ENCODE results near the gene ACAD11. TPM values are rescaled to one million over a fixed set of nuclear protein-coding genes. Genes with fewer than 3 reads are reported as not detected.
"Not testable (repeated sequence)": the region's sequence is repeated elsewhere in the genome, so short reads cannot be mapped to it uniquely, and the experiment has no call there.

The ACAD11 gene
- total RNA-seq, 1 experiment from 2014 or later, result 7.2 TPM

DNA sequence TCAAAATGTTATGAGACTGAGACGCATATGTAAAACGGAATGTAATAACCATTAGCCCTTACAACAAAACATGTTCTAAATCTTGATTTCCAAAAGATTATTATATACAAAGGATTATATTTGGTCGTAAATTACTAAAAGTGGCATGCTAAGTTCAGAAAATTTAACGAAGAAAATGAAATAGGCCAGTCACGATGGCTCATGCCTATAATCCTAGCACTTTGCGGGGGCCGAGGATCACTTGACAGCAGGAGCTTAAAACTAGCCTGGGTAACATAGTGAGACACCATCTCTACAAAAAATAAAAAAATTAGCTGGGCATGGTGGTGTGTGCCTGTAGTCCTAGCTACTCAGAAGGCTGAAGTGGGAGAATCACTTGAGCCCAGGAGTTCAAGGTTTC lies 29.0 kb downstream of the ACAD11 start:
- H3K4me3 ChIP-seq (ENCODE audit: insufficient read depth, low read depth, low read length), result no peak overlapping the region
- H3K27me3 ChIP-seq (ENCODE audit: control insufficient read depth, insufficient read depth, low read length), result no peaks in the 10 kb centered on the region; the same call in 1 of the 2 replicates
- peaks cover 2% of the 10 kb centered on the region for H3K36me3 ChIP-seq (replicated peaks; ENCODE audit: control insufficient read depth, insufficient read depth, low read length)
- no peak for DNase-seq

DNA sequence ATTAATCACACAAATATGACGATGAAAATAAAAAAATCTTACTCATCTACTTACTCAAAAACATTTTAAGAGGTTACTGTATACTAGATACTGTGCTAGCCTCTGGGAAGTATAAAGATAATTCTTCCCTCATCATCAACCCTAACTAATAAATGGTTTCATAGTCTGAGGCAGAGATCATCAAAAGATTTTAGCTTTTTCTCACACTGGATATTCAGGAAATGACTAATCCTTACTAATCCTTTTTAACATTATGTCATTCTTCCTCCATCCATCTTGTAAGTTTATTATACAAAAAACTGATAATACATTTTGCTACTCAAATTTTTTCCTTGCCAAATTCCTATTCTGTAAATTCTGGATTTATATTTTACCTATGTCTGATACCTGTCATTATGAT lies 29.7 kb downstream of the ACAD11 start:
- no peak for DNase-seq
- Histone ChIP-seq H3K27me3 (ENCODE audit: control insufficient read depth, insufficient read depth, low read length) (no peaks in the 10 kb centered on the region; the same call in 1 of the 2 replicates), H3K4me3 (ENCODE audit: insufficient read depth, low read depth, low read length) (no peak overlapping the region), H3K36me3 (replicated peaks; ENCODE audit: control insufficient read depth, insufficient read depth, low read length) (peaks cover 2% of the 10 kb centered on the region)

DNA sequence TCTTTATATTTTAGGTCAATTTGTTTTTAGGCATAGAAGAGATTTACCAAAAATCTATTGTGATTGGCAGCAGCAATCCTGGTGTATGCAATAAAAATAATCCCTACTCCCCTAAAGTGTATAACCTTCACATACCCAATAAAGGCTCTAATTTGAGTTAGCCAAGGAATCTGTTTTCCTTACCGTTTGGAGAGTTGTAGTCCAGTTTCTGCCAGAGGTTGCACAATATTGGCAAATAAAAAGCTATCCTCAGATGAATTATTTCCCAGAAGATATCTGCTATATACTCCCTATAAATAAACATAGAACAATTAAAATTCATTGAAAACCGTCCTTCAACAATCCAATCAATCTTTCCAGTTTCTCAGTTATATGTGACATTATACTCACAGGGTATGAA lies 31.5 kb downstream of the ACAD11 start:
- Histone ChIP-seq H3K27me3 (ENCODE audit: control insufficient read depth, insufficient read depth, low read length) (no peaks in the 10 kb centered on the region; the same call in 1 of the 2 replicates), H3K36me3 (replicated peaks; ENCODE audit: control insufficient read depth, insufficient read depth, low read length) (peaks cover 2% of the 10 kb centered on the region), H3K4me3 (ENCODE audit: insufficient read depth, low read depth, low read length) (no peak overlapping the region)
- no peak for DNase-seq

DNA sequence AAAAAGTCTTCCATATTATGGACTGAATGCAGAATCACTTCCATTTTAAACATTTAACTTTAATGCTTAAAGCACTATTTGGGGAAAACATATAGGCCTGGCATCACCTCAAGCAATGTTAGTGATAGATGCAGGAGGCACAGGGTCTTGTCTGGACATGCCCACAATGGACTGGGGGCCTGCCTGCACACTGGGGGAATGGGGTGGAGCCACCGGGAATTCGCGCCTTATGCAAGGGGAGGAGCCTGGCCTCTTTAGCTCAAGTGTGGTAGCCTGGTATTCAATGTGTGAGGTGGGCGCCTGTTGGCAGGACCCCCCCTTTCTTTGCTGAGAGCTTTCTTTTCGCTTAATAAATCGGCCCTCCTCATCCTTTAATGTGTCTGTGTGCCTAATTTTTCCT lies 32.7 kb downstream of the ACAD11 start:
- Histone ChIP-seq H3K36me3 (replicated peaks; ENCODE audit: control insufficient read depth, insufficient read depth, low read length) (peaks cover 2% of the 10 kb centered on the region), H3K27me3 (ENCODE audit: control insufficient read depth, insufficient read depth, low read length) (no peaks in the 10 kb centered on the region; the same call in 1 of the 2 replicates), H3K4me3 (ENCODE audit: insufficient read depth, low read depth, low read length) (no peak overlapping the region)
- no peak for DNase-seq

DNA sequence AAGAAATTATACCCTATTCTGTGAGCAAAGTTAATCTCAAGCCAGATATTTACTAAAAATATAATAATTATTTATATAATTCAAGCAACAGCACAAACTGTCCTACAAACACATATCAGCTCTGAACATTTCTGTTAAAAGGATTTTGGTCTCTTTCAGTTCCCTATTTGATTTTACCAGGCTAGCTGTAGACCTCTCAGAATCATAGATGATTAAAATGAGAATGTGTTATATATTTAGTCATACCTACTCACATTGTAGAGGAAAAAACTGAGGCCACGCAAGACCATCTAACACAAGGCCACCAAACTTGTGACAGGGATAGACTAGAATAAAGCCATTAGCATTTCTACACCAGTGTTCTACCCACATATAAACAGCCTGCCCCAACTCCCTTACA lies 34.0 kb downstream of the ACAD11 start:
- Histone ChIP-seq H3K4me3 (ENCODE audit: insufficient read depth, low read depth, low read length) (no peak overlapping the region), H3K36me3 (replicated peaks; ENCODE audit: control insufficient read depth, insufficient read depth, low read length) (peaks cover 2% of the 10 kb centered on the region), H3K27me3 (ENCODE audit: control insufficient read depth, insufficient read depth, low read length) (no peaks in the 10 kb centered on the region)
- DNase-seq, result no peak

DNA sequence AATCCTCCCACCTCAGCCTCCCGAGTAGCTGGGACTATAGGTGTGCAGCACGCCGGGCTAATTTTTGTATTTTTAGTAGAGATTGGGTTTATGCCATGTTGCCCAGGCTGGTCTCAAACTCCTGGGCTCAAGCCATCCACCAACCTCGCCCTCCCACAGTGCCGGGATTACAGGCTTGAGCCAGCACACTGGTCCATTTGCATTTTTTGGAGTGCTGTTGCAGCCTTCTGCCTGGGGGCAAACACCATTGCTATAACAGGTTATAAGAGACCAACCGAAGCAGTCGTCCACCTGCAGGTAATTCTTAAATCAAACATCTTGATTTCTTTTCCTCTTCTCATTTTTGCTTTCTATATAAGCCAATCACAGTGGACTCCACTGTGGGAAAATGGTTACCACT lies 34.8 kb downstream of the ACAD11 start:
- DNase-seq, result no peak
- Histone ChIP-seq H3K36me3 (replicated peaks; ENCODE audit: control insufficient read depth, insufficient read depth, low read length) (peaks cover 2% of the 10 kb centered on the region), H3K27me3 (ENCODE audit: control insufficient read depth, insufficient read depth, low read length) (no peaks in the 10 kb centered on the region), H3K4me3 (ENCODE audit: insufficient read depth, low read depth, low read length) (no peak overlapping the region)

DNA sequence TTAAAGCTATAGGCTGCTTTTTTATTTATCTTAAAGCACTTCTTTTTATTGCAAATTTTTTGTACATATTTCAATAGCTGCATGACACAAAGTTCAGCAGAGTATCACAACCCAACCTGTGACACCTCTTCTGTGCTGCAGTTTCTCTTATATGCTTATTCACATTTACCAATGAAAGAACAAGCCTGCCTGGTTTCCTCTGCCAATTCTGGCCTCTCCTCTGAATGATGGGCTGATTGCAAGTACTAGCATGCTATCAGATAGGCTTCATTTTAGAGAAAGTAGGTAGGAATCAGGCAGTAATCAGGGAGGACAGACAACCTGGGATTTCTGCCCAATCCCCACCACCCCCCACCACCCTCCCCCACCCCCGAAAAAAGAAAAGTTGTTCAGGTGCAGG lies 36.0 kb downstream of the ACAD11 start:
- DNase-seq, result no peak
- no peaks in the 10 kb centered on the region for H3K27me3 ChIP-seq (ENCODE audit: control insufficient read depth, insufficient read depth, low read length)
- H3K36me3 ChIP-seq (replicated peaks; ENCODE audit: control insufficient read depth, insufficient read depth, low read length), result peaks cover 2% of the 10 kb centered on the region
- H3K4me3 ChIP-seq (ENCODE audit: insufficient read depth, low read depth, low read length), result no peak overlapping the region

DNA sequence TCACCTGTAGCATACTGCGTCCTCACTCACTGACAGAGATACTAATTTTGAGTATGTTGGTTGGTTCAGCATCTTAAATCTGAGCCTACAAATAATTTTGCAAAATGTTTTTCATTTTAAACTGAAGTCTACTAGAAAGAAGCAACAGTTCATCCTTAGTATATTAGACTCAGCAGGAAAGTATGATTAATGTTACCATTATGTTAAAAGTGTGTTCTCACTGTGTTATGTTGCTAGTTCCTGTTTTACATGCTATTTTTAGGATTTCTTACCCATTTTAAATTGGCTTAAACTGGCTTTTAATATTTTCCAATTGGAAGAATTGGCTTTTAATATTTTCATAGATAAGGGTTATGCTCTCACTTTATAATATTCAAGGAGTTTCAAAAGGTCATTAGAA lies 36.8 kb downstream of the ACAD11 start:
- Histone ChIP-seq H3K27me3 (ENCODE audit: control insufficient read depth, insufficient read depth, low read length) (no peaks in the 10 kb centered on the region), H3K36me3 (replicated peaks; ENCODE audit: control insufficient read depth, insufficient read depth, low read length) (peaks cover 2% of the 10 kb centered on the region), H3K4me3 (ENCODE audit: insufficient read depth, low read depth, low read length) (no peak overlapping the region)
- DNase-seq, result no peak

DNA sequence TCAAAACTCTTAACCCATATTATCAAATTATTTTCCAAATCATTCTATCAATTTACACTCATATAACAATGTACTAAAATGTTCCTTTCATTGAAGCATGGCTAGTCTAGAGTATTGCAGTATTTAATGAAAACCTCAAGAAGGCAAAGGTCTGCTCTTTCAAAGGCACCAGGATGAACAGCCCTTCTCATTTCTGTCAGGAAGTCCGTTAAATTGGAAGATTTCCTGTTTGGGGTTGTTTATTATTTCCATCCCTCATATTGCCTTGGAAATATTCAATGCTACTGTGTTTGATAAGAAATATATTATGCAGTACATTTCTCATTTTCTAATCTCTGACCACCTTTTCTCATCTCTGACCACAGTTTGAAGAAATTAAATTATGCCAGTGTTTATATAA lies 37.5 kb downstream of the ACAD11 start:
- no peak overlapping the region for H3K4me3 ChIP-seq (ENCODE audit: insufficient read depth, low read depth, low read length)
- no peaks in the 10 kb centered on the region for H3K27me3 ChIP-seq (ENCODE audit: control insufficient read depth, insufficient read depth, low read length)
- no peak for DNase-seq

DNA sequence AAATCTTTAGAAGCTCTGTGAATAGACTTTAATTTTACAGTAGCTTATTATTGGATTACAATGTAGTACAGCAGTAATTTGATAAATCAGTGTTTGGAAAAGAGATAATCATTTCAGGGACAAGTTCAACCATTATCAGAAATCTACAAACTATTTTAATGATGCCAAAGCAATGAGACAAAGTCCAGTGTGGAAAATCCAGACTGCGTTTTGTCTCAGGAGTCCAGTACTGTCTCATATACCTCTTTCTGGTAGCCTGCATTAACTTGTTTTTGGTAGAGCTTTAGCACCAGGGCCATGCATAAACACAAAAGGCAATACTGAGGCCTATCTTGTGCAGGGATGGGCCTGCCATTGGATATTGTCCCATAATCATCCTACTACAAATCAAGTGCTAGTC lies 42.8 kb downstream of the ACAD11 start:
- Histone ChIP-seq H3K4me3 (ENCODE audit: insufficient read depth, low read depth, low read length) (no peak overlapping the region), H3K36me3 (replicated peaks; ENCODE audit: control insufficient read depth, insufficient read depth, low read length) (no peaks in the 10 kb centered on the region), H3K27me3 (ENCODE audit: control insufficient read depth, insufficient read depth, low read length) (no peaks in the 10 kb centered on the region)
- DNase-seq, result no peak

More for the DNA sequence above, 37.5 kb downstream of the ACAD11 start:
- no peaks in the 10 kb centered on the region; the same call in 1 of the 2 replicates for H3K36me3 ChIP-seq (replicated peaks; ENCODE audit: control insufficient read depth, insufficient read depth, low read length)

DNA sequence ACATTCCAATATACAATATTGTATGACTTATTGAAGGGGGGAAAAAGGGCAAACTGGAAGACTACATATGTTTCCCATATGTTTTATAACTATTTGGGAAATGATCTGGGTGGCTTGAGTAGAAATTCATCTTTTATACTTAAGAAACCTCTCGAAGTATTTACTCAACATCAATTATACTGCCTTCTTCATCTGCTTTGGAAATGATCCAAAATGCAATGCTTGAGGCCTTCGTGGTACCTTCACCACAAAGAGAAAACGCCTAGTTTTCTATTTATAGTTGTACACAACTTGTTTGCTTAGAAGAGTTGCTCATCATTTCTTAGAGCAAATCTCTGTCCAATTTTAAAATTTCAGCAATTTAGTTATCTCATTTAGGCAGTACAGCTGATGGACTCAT lies 43.7 kb downstream of the ACAD11 start:
- Histone ChIP-seq H3K36me3 (replicated peaks; ENCODE audit: control insufficient read depth, insufficient read depth, low read length) (no peaks in the 10 kb centered on the region), H3K27me3 (ENCODE audit: control insufficient read depth, insufficient read depth, low read length) (no peaks in the 10 kb centered on the region), H3K4me3 (ENCODE audit: insufficient read depth, low read depth, low read length) (no peak overlapping the region)
- no peak for DNase-seq

DNA sequence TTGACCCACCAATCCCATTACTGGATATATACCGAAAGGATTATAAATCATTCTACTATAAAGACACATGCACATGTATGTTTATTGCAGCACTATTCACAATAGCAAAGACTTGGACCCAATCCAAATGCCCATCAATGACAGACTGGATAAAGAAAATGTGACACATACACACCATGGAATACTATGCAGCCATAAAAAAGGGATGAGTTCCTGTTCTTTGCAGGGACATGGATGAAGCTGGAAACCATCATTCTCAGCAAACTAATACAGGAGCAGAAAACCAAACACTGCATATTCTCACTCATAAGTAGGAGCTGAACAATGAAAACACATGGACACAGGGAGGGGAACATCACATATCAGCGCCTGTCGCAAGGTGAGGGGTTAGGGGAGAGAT lies 44.3 kb downstream of the ACAD11 start:
- not testable (repeated sequence) for DNase-seq; H3K27me3 ChIP-seq (ENCODE audit: control insufficient read depth, insufficient read depth, low read length); H3K36me3 ChIP-seq (replicated peaks; ENCODE audit: control insufficient read depth, insufficient read depth, low read length); H3K4me3 ChIP-seq (ENCODE audit: insufficient read depth, low read depth, low read length)

DNA sequence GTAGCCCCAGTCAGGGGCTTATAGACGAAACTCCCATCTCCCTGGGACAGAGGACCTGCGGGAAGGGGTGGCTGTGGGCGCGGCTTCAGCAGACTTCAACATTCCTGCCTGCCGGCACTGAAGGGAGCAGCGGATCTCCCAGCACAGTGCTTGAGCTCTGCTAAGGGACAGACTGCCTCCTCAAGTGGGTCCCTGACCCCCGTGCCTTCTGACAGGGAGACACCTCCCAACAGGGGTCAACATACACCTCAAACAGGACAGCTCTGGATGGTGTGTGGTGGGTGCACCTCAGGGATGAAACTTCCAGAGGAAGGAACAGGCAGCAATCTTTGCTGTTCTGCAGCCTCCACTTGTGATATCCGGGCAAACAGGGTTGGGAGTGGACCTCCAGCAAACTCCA lies 53.0 kb downstream of the ACAD11 start:
- H3K36me3 ChIP-seq (replicated peaks; ENCODE audit: control insufficient read depth, insufficient read depth, low read length); H3K27me3 ChIP-seq (ENCODE audit: control insufficient read depth, insufficient read depth, low read length); H3K4me3 ChIP-seq (ENCODE audit: insufficient read depth, low read depth, low read length); DNase-seq: not testable (repeated sequence)

DNA sequence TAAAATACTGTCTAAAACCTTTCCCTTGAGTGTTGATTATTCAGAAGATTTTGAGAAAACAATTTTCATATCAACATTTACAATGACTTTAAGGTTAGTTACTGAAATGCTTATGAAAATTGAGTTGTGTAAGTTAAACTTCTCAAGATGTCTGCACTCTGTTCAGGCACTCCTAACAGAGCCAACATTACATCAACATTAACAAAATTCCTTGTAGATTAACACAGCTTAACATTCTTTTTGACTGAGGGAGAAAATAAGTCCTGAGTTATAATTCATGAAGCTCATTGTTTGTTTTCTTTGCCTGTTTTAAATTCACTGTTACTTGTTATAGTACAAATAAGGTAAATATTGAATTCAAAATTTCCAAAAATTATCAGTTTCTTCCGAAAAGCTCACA lies 53.5 kb downstream of the ACAD11 start:
- no peaks in the 10 kb centered on the region for H3K27me3 ChIP-seq (ENCODE audit: control insufficient read depth, insufficient read depth, low read length)
- no peak overlapping the region for H3K4me3 ChIP-seq (ENCODE audit: insufficient read depth, low read depth, low read length)
- peaks cover 2% of the 10 kb centered on the region for H3K36me3 ChIP-seq (replicated peaks; ENCODE audit: control insufficient read depth, insufficient read depth, low read length)
- no peak for DNase-seq

DNA sequence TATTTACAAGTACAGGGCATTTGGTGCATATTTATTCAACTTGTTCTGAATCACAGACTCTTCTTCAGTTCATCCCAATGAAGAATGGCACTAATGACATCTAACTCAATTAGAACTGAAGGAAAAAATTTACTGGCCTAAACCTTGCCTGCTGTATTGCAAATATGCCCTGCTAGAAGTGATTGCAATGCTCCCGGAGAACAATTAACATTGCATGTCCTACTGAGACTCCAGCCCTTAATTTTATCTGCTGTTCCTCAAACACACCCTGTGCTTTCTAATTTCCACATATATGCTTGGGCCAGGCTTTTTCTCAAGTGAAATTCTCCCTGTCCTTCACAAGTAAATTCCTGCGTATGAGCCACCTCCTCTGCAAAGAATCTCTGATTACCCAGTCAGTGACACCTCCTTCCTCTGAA lies 54.2 kb downstream of the ACAD11 start:
- Histone ChIP-seq H3K4me3 (ENCODE audit: insufficient read depth, low read depth, low read length) (no peak overlapping the region), H3K36me3 (replicated peaks; ENCODE audit: control insufficient read depth, insufficient read depth, low read length) (peaks cover 2% of the 10 kb centered on the region), H3K27me3 (ENCODE audit: control insufficient read depth, insufficient read depth, low read length) (no peaks in the 10 kb centered on the region)
- no peak for DNase-seq

DNA sequence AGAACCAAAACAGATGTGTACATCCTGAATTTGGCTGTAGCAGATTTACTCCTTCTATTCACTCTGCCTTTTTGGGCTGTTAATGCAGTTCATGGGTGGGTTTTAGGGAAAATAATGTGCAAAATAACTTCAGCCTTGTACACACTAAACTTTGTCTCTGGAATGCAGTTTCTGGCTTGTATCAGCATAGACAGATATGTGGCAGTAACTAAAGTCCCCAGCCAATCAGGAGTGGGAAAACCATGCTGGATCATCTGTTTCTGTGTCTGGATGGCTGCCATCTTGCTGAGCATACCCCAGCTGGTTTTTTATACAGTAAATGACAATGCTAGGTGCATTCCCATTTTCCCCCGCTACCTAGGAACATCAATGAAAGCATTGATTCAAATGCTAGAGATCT lies 59.0 kb downstream of the ACAD11 start:
- not testable (repeated sequence) for H3K27me3 ChIP-seq (ENCODE audit: control insufficient read depth, insufficient read depth, low read length); DNase-seq; H3K4me3 ChIP-seq (ENCODE audit: insufficient read depth, low read depth, low read length); H3K36me3 ChIP-seq (replicated peaks; ENCODE audit: control insufficient read depth, insufficient read depth, low read length)
